ENCODE measurements around the gene LSM3. TPM values are rescaled to one million over a fixed set of nuclear protein-coding genes. Genes with fewer than 3 reads are reported as not detected.

LSM3 gene
- total RNA-seq, 2 donors from 2014 or later: 4.9 TPM

DNA sequence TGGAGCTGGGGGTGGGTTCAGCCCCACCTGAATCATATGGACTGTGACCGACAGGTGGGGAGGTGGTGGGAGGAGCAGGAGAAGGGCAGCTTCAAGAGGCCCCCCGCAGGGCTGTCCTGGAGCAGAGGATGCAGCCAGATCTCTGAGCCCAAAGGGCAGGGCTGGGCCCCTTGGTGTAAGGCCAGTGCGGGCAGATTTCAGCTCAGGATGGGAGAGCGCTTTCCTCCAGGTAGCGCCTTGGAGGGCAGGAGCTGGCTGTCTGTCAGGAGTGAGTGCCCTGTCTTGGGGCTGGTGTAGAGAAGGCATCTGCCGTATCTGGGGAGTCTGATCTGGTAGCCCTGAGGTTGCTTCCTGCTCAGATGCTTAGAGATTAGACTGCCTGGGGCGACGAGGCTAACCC is 46.5 kb upstream of the LSM3 start:
- TF ChIP-seq, protein P1, sequence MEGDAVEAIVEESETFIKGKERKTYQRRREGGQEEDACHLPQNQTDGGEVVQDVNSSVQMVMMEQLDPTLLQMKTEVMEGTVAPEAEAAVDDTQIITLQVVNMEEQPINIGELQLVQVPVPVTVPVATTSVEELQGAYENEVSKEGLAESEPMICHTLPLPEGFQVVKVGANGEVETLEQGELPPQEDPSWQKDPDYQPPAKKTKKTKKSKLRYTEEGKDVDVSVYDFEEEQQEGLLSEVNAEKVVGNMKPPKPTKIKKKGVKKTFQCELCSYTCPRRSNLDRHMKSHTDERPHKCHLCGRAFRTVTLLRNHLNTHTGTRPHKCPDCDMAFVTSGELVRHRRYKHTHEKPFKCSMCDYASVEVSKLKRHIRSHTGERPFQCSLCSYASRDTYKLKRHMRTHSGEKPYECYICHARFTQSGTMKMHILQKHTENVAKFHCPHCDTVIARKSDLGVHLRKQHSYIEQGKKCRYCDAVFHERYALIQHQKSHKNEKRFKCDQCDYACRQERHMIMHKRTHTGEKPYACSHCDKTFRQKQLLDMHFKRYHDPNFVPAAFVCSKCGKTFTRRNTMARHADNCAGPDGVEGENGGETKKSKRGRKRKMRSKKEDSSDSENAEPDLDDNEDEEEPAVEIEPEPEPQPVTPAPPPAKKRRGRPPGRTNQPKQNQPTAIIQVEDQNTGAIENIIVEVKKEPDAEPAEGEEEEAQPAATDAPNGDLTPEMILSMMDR (IDR thresholded peaks at IDR 0.05): no peak
- H3K9me3 ChIP-seq: no peaks in the 10 kb centered on the region
- no peaks in the 10 kb centered on the region for H3K27me3 ChIP-seq (replicated peaks; ENCODE audit: insufficient read depth)
- DNase-seq (ENCODE audit: low spot score): no peak
- peaks cover 74% of the 10 kb centered on the region for H3K36me3 ChIP-seq
- H3K4me3 ChIP-seq: no peak overlapping the region
- H3K27ac ChIP-seq: no peak overlapping the region
- peaks cover 10 to 23% of the 10 kb centered on the region in 2 donors for H3K4me1 ChIP-seq (ENCODE audit: control insufficient read depth in 1 of 2, low read depth in 2 of 2)
- ATAC-seq (ENCODE audit: insufficient number of reproducible peaks, low FRiP score, low read depth): no peak

DNA sequence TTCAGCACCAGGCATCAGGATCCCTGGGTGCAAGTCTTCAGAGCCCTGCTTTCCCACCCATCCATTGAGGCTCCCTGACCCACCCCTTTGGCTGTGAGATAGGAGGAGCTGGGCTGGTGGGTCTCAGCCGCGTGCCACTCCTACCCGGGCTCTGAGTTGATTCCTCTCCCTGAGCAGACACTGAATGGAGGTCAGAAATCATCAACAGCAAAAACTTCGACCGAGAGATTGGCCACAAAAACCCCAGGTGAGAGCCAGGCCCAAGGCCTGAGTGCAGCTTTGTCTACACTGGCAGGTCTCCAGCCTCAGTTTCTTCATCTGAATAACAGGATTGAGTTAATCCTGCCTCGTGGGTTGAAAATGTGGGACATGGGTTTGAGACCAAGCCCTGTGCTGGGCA is 45.9 kb upstream of the LSM3 start:
- Histone ChIP-seq H3K36me3 (peaks cover 74% of the 10 kb centered on the region), H3K4me3 (no peak overlapping the region), H3K27me3 (replicated peaks; ENCODE audit: insufficient read depth) (no peaks in the 10 kb centered on the region), H3K9me3 (no peaks in the 10 kb centered on the region), H3K4me1 (ENCODE audit: control insufficient read depth in 1 of 2, low read depth in 2 of 2) (peaks cover 10 to 23% of the 10 kb centered on the region in 2 donors), H3K27ac (peak overlapping the region in 1 of 2 donors; percentile 26)
- TF ChIP-seq, protein P1 (IDR thresholded peaks at IDR 0.05): no peak
- ATAC-seq (ENCODE audit: insufficient number of reproducible peaks, low FRiP score, low read depth): no peak
- no peak for DNase-seq (ENCODE audit: low spot score)

DNA sequence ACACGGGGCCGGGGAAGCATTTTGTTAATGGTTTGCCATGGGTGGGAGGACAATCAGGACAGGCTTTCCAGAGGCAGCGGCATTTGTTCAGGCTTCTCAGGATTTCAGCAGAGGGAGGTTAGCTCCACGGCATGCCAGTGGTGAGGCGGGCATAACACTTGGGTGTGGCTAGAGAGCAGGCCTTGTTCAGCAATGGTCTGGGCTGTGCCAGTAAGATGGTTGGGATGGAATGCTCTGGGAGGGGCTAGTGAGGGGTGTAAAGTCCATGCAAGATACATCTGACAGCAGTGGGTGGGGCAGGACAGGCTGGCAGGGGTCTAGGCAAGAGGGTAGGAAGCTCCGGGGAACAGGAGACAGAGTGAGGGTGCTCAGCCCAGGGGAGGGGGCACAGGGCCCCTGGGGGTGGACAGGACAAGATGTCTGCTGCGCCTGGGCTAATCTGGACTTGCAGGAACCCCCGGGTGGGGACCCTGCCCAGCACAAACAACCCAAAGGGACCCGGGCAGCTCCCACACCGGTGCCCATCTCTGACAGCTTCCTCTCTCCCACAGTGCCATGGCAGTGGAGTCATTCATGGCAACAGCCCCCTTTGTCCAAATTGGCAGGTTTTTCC is 45.3 kb upstream of the LSM3 start:
- no peak for ATAC-seq (ENCODE audit: insufficient number of reproducible peaks, low FRiP score, low read depth)
- DNase-seq (ENCODE audit: low spot score): no peak
- no peaks in the 10 kb centered on the region for H3K27me3 ChIP-seq (replicated peaks; ENCODE audit: insufficient read depth)
- peaks cover 74% of the 10 kb centered on the region for H3K36me3 ChIP-seq
- H3K9me3 ChIP-seq: no peaks in the 10 kb centered on the region
- H3K27ac ChIP-seq: no peak overlapping the region
- peaks cover 10 to 24% of the 10 kb centered on the region in 2 donors for H3K4me1 ChIP-seq (ENCODE audit: control insufficient read depth in 1 of 2, low read depth in 2 of 2)
- TF ChIP-seq, protein P1 (IDR thresholded peaks at IDR 0.05): no peak
- no peak overlapping the region for H3K4me3 ChIP-seq

DNA sequence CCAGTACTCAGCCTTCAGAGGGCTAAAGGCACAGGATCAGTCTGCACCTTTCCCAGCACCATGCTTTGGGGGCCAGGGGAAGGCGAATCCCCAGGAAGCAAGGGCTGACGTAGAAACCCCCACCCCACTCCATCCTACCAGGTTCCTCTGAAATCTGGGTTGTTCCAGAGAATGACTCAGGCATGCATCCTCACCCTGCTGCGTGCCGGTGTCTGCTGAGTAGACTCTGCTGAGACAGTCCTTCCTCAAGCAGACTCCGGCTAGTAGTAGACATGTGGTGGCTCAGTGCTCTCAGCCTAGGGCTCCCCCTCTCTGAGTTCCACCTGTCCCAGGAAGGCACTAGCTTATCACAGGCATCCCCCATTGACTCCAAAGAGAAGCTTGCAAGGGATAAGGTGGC is 44.7 kb upstream of the LSM3 start:
- DNase-seq (ENCODE audit: low spot score): no peak
- Histone ChIP-seq H3K27me3 (replicated peaks; ENCODE audit: insufficient read depth) (no peaks in the 10 kb centered on the region), H3K4me3 (no peak overlapping the region), H3K27ac (no peak overlapping the region), H3K4me1 (ENCODE audit: control insufficient read depth in 1 of 2, low read depth in 2 of 2) (peaks cover 10 to 29% of the 10 kb centered on the region in 2 donors), H3K9me3 (no peaks in the 10 kb centered on the region), H3K36me3 (peaks cover 74% of the 10 kb centered on the region)
- TF ChIP-seq, protein P1 (IDR thresholded peaks at IDR 0.05): no peak
- ATAC-seq (ENCODE audit: insufficient number of reproducible peaks, low FRiP score, low read depth): no peak

- Histone ChIP-seq H3K4me1 (ENCODE audit: control insufficient read depth in 1 of 2, low read depth in 2 of 2) (peaks cover 10 to 29% of the 10 kb centered on the region in 2 donors), H3K9me3 (no peaks in the 10 kb centered on the region), H3K27me3 (replicated peaks; ENCODE audit: insufficient read depth) (no peaks in the 10 kb centered on the region), H3K4me3 (no peak overlapping the region), H3K36me3 (peaks cover 75% of the 10 kb centered on the region), H3K27ac (no peak overlapping the region)
- DNase-seq (ENCODE audit: low spot score) (no peak), ATAC-seq (ENCODE audit: insufficient number of reproducible peaks, low FRiP score, low read depth) (no peak)
- TF ChIP-seq, protein P1 (IDR thresholded peaks at IDR 0.05): no peak
Measured at GRCh38 chr3:14134291-14134690, 44.3 kb upstream of the LSM3 start.

All from thoracic aorta (tissue), 2 donors.